Colon (tissue), 2 donors: ENCODE results near the gene KDM4B.
"Not testable (repeated sequence)": the region's sequence is repeated elsewhere in the genome, so short reads cannot be mapped to it uniquely, and the experiment has no call there.

Experiments
- FAIRE-seq: peaks from 2 replicates; lab custom pipeline; 2012; peaks lifted over from hg19 to GRCh38; lab: Jason Lieb, UNC
- donor health status: control.
- donor health status: control.

The KDM4B gene

GRCh38 chr19:5173993-5174392, 205.1 kb downstream of the KDM4B start:
- FAIRE-seq: no peak

- FAIRE-seq: no peak
These were observed 209.0 kb downstream of the KDM4B start for GRCh38 chr19:5177745-5178450.

- no peak for FAIRE-seq
These were observed 209.9 kb downstream of the KDM4B start for GRCh38 chr19:5178841-5179240.

GRCh38 chr19:5179256-5179655, 210.3 kb downstream of the KDM4B start:
- FAIRE-seq: no peak

GRCh38 chr19:5181329-5181728, 212.4 kb downstream of the KDM4B start:
- FAIRE-seq: no peak

GRCh38 chr19:5182751-5183150, 213.8 kb downstream of the KDM4B start:
- FAIRE-seq: no peak

GRCh38 chr19:5183616-5184015, 214.7 kb downstream of the KDM4B start:
- no peak for FAIRE-seq

GRCh38 chr19:5184930-5185329, 216.0 kb downstream of the KDM4B start:
- FAIRE-seq: no peak

GRCh38 chr19:5186293-5187050, 217.6 kb downstream of the KDM4B start:
- FAIRE-seq: no peak

- FAIRE-seq: no peak
These were observed 219.8 kb downstream of the KDM4B start for GRCh38 chr19:5188548-5189317.

GRCh38 chr19:5189318-5189607, 220.3 kb downstream of the KDM4B start:
- FAIRE-seq: no peak

- FAIRE-seq: no peak
These were observed 222.2 kb downstream of the KDM4B start for GRCh38 chr19:5191091-5191490.

GRCh38 chr19:5192568-5192967, 223.7 kb downstream of the KDM4B start:
- no peak for FAIRE-seq

- no peak for FAIRE-seq
These were observed 224.3 kb downstream of the KDM4B start for GRCh38 chr19:5193192-5193591.

- FAIRE-seq: no peak
These were observed 225.7 kb downstream of the KDM4B start for GRCh38 chr19:5194641-5195040.

- FAIRE-seq: not testable (repeated sequence)
These were observed 226.7 kb downstream of the KDM4B start for GRCh38 chr19:5195587-5195986.

- FAIRE-seq: no peak
These were observed 227.9 kb downstream of the KDM4B start for GRCh38 chr19:5196832-5197231.

- FAIRE-seq: no peak
These were observed 231.9 kb downstream of the KDM4B start for GRCh38 chr19:5200844-5201243.

- no peak for FAIRE-seq
These were observed 233.6 kb downstream of the KDM4B start for GRCh38 chr19:5202553-5202952.
